Hindlimb muscle (tissue), 1 donor: ENCODE results near the gene SLC36A4. TPM values are rescaled to one million over a fixed set of nuclear protein-coding genes. Genes with fewer than 3 reads are reported as not detected.
"Not testable (repeated sequence)": the region's sequence is repeated elsewhere in the genome, so short reads cannot be mapped to it uniquely, and the experiment has no call there.

Source experiments
- DNase-seq: peaks from one replicate; pipeline ENCODE4 v3.0.0-alpha.2; 2013
- polyA plus RNA-seq: library from polyadenylated mRNA; unstranded; fragments of 120-200 nt; gene quantifications from one replicate; pipeline ENCODE4 v1.2.1, GENCODE V29; 2013; ENCODE audit not compliant: insufficient read length

The SLC36A4 gene
- polyA plus RNA-seq, 1 donor, result 6.8 TPM

GRCh38 chr11:93117565-93117964, 80.2 kb downstream of the SLC36A4 start:
- DNase-seq, result no peak

DNA sequence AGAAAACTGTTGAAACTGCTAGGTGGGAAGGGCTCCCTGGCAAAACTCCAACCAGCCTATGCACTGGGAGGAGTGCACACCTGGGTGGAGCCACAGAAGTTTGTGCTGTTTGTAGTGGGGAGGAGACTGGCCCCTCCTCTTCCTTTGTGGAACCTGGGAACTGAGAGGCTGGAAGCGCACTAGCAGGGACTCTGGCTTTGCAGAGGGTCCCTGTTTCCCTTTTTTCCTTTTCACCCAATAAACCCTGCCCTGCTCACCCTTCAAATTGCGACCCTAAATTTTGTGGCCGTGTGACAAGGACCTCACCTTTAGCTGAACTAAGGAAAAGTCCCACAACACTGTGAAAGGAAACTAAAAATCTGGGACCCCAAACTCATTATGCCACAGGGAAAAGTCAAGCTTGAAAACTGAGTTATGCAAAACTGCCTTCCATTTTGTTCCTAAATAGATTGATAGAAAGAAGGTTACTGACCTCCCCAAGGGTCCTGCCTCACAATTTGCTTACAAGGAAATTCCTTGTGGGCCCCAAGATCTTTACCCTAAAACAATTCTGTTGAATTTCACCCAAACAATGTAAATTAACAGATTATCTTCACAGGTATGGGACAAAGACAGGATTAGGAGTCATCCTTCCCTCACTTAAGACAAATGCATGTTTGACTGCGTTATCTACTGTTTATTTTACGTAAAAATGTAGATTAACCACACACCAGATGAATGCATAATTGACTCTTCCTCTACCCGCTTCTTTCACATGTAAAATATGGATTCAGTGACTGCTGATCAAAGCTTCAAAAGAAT, 81.0 kb downstream of the SLC36A4 start:
- DNase-seq, result no peak

DNA sequence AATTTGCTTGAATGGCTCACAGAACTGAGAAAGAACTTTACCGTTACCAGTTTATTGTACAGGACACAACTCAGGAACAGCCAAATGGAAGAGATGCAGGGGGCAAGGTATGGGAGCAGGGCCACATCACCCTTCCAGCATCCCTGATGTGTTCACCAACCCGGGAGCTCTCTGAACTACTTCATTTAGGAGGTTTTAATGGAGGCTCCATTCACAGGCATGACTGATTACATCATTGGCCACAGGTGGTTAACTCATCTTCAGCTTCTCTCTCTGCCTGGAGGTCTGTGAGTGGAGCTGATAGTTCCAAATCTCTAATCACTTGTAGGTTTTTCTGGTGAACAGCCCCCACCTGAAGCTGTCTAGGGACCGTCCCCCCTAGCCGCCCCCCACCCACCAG, 83.5 kb downstream of the SLC36A4 start:
- DNase-seq, result no peak

- DNase-seq, result no peak
Measured at GRCh38 chr11:93113824-93114223, 84.0 kb downstream of the SLC36A4 start.

GRCh38 chr11:93111147-93111546, 86.6 kb downstream of the SLC36A4 start:
- DNase-seq, result not testable (repeated sequence)

DNA sequence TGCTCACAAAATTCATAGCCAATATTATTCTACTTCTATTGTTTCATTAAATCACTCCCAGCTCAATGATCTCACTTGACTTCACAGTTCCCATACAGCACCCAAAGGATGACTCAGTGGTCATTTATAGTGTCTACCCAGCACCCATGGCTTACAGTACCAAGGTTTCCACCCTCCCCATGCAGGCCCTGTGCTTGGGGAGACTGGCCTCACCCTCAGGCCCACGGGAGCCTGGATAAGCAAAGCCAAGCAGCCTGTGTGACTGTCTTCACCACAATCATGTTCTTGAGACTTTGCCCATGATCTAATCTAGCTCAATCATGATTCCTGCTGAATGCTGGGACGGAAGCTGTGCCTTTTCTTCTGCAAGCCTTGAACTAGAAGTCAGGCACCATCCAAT, 97.6 kb downstream of the SLC36A4 start:
- no peak for DNase-seq

DNA sequence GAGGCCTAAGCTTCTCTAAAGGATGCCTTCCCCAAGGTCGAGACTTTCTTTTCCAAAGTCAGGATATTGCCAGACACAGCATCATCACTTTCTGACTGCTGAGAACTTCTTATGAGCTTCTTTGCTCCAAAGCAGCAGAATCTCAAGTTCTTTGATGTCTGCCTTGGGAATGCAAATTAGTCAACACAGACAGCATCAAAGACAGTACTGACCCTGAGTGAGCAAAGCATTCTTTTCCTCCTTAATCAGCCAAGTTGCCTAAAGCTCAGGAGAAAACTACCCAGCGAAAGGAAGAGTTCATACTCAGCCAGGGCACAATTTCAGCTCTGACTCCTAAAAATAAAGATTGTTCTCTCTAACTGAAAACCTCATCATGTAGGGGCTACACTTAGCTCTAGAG, 98.0 kb downstream of the SLC36A4 start:
- DNase-seq, result no peak

Other genes starting within 250 kb of the SLC36A4 start
- not detected for gene MTNR1B, start 228.3 kb downstream of the SLC36A4 start, polyA plus RNA-seq
- not detected for gene DEUP1, start 132.8 kb upstream of the SLC36A4 start, polyA plus RNA-seq